Nephron progenitor cell (in vitro differentiated cells): ENCODE measurements around the gene PCSK6.

ENCODE experiments used
- DNase-seq: peaks from one replicate; pipeline ENCODE4 v3.0.0; 2021
- H3K27ac Mint-ChIP-seq: 2 replicates; pipeline ENCODE4 v1.8.0; 2021; ENCODE audit warnings: mild to moderate bottlenecking, moderate library complexity, mixed read lengths
- H3K27me3 Mint-ChIP-seq: 2 replicates; pipeline ENCODE4 v1.8.0; 2021; ENCODE audit warnings: mild to moderate bottlenecking, low read depth, mixed read lengths; ENCODE audit not compliant: poor library complexity
- H3K36me3 Mint-ChIP-seq: 2 replicates; pipeline ENCODE4 v1.8.0; 2021; ENCODE audit warnings: low read depth, mixed read lengths
- H3K4me1 Mint-ChIP-seq: 2 replicates; pipeline ENCODE4 v1.8.0; 2021; ENCODE audit warnings: mixed read lengths
- H3K4me3 Mint-ChIP-seq: 2 replicates; pipeline ENCODE4 v1.8.0; 2021; ENCODE audit warnings: mild to moderate bottlenecking, moderate library complexity, mixed read lengths
- H3K9me3 Mint-ChIP-seq: 2 replicates; pipeline ENCODE4 v1.8.0; 2021; ENCODE audit warnings: mild to moderate bottlenecking, moderate library complexity, mixed read lengths
- CTCF ChIP-seq: fragments of 200-600 bp; sonication (generic); IDR thresholded peaks from 2 replicates; pipeline ENCODE4 v1.5.0; 2021; ENCODE audit warnings: antibody characterized with exemption

Gene PCSK6

GRCh38 chr15:101371519-101371918, 118.0 kb downstream of the PCSK6 start:
- Mint-ChIP-seq H3K9me3 (no peaks in the 10 kb centered on the region), H3K27ac (no peak overlapping the region), H3K27me3 (peaks cover 12% of the 10 kb centered on the region), H3K4me3 (no peak overlapping the region), H3K4me1 (peaks cover 47% of the 10 kb centered on the region), H3K36me3 (no peaks in the 10 kb centered on the region)
- no peak for DNase-seq
- no peak for TF ChIP-seq CTCF

- TF ChIP-seq CTCF = no peak
- Mint-ChIP-seq H3K4me1 (peaks cover 51% of the 10 kb centered on the region), H3K36me3 (no peaks in the 10 kb centered on the region), H3K4me3 (no peak overlapping the region), H3K27ac (no peak overlapping the region), H3K27me3 (peaks cover 12% of the 10 kb centered on the region), H3K9me3 (peaks cover under 1% of the 10 kb centered on the region)
- DNase-seq = no peak
These were observed 118.4 kb downstream of the PCSK6 start for GRCh38 chr15:101371081-101371480.

- peaks cover 6% of the 10 kb centered on the region for H3K9me3 Mint-ChIP-seq
- no peak overlapping the region for H3K4me3 Mint-ChIP-seq
- H3K36me3 Mint-ChIP-seq = peaks cover 2% of the 10 kb centered on the region
- DNase-seq = no peak
- H3K27me3 Mint-ChIP-seq = peaks cover 12% of the 10 kb centered on the region
- peaks cover 57% of the 10 kb centered on the region for H3K4me1 Mint-ChIP-seq
- H3K27ac Mint-ChIP-seq = no peak overlapping the region
- TF ChIP-seq CTCF = no peak
These were observed 119.0 kb downstream of the PCSK6 start for GRCh38 chr15:101370330-101371024.

GRCh38 chr15:101369676-101370075, 119.8 kb downstream of the PCSK6 start:
- peaks cover 12% of the 10 kb centered on the region for H3K27me3 Mint-ChIP-seq
- no peak overlapping the region for H3K27ac Mint-ChIP-seq
- peaks cover 8% of the 10 kb centered on the region for H3K36me3 Mint-ChIP-seq
- no peak for TF ChIP-seq CTCF
- peaks cover 13% of the 10 kb centered on the region for H3K9me3 Mint-ChIP-seq
- DNase-seq = no peak
- peaks cover 58% of the 10 kb centered on the region for H3K4me1 Mint-ChIP-seq
- no peak overlapping the region for H3K4me3 Mint-ChIP-seq

GRCh38 chr15:101368861-101369642, 120.5 kb downstream of the PCSK6 start:
- Mint-ChIP-seq H3K4me1 (peaks cover 55% of the 10 kb centered on the region), H3K9me3 (peaks cover 19% of the 10 kb centered on the region), H3K4me3 (no peak overlapping the region), H3K27ac (no peak overlapping the region), H3K36me3 (peaks cover 14% of the 10 kb centered on the region), H3K27me3 (peaks cover 12% of the 10 kb centered on the region)
- DNase-seq = no peak
- TF ChIP-seq CTCF = no peak
